Suprapubic skin (tissue), 3 donors: Measurements from ENCODE around the gene PTPRN2.

Source experiments
- POLR2A ChIP-seq, 2 donors: fragments of 450-650 bp; IDR thresholded peaks; one replicate each; pipeline ENCODE4 v1.6.1; 2017; ENCODE audit warnings: antibody characterized with exemption in 2 of 2, mild to moderate bottlenecking in 2 of 2, moderate library complexity in 2 of 2
- TF ChIP-seq, protein P1 (sequence below), 2 donors: fragments of 200-600 bp in 1 of 2; fragments of 450-650 bp in 1 of 2; sonication (generic) in 1 of 2; IDR thresholded peaks; one replicate each; pipeline ENCODE4 v1.5.1; 2016 to 2019; ENCODE audit warnings: antibody characterized with exemption in 2 of 2, mild to moderate bottlenecking in 1 of 2, moderate library complexity in 1 of 2

DNA sequence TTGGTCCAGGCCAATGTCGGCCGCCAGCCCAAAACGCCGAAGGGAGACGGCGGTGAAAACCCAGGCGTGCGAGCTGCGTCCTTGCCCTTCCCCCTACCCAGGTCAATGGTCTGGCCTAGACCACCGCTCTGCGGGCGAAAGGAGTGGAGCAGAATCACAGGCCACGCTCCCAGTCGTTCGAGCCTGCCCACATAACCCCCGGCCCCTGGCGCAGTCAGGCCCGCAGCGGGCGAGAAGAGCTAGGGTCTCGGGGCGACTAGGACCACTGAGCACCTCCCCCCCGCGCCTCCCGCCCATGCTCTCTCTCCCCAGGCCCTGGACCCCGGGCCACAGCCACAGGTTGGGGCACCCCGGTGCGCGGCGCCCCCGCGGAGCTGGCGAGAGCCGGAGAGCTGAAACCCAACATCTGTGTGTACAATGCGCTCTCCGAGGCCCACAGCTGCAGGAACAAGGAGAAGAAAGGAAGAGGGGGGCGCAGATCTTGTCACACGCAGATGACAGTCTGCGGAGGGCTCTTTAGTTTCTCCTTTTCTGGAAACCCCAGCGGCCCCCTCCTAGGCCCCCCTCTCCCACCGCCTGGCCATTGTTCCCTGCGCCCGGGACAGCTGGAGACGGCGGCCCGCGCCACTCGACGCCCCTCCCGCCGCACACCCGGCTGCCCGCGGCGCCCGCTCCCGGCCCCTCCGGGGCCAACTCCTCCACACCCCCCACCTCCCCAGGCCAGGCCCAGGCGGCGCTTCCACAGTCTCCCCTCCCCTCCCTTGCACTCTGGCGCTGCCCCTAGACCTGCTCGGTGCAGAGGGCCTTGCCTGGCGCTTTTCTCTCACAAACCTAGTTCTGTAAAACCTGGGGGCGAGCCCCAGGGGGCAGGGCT is 895.8 kb downstream of the PTPRN2 start:
- TF ChIP-seq POLR2A (IDR thresholded peaks at IDR 0.05): no peak
- TF ChIP-seq, protein P1, sequence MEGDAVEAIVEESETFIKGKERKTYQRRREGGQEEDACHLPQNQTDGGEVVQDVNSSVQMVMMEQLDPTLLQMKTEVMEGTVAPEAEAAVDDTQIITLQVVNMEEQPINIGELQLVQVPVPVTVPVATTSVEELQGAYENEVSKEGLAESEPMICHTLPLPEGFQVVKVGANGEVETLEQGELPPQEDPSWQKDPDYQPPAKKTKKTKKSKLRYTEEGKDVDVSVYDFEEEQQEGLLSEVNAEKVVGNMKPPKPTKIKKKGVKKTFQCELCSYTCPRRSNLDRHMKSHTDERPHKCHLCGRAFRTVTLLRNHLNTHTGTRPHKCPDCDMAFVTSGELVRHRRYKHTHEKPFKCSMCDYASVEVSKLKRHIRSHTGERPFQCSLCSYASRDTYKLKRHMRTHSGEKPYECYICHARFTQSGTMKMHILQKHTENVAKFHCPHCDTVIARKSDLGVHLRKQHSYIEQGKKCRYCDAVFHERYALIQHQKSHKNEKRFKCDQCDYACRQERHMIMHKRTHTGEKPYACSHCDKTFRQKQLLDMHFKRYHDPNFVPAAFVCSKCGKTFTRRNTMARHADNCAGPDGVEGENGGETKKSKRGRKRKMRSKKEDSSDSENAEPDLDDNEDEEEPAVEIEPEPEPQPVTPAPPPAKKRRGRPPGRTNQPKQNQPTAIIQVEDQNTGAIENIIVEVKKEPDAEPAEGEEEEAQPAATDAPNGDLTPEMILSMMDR (IDR thresholded peaks at IDR 0.05): no peak
